GM19324 (cell line): ENCODE data around the gene HLA-DMA.

Source experiments
- ATAC-seq: cut with Tn5 transposase; IDR thresholded peaks from one replicate; pipeline ENCODE4 v1.9.1; 2021; ENCODE audit warnings: mild to moderate bottlenecking, moderate library complexity; ENCODE audit not compliant: unreplicated experiment, low FRiP score

Gene HLA-DMA

GRCh38 chr6:32935551-32936238 is 17.2 kb downstream of the HLA-DMA start:
- no peak for ATAC-seq

- ATAC-seq, result no peak
Observed at GRCh38 chr6:32933661-32934085, 19.2 kb downstream of the HLA-DMA start.

- ATAC-seq, result no peak
Observed at GRCh38 chr6:32932132-32932868, 20.6 kb downstream of the HLA-DMA start.

DNA sequence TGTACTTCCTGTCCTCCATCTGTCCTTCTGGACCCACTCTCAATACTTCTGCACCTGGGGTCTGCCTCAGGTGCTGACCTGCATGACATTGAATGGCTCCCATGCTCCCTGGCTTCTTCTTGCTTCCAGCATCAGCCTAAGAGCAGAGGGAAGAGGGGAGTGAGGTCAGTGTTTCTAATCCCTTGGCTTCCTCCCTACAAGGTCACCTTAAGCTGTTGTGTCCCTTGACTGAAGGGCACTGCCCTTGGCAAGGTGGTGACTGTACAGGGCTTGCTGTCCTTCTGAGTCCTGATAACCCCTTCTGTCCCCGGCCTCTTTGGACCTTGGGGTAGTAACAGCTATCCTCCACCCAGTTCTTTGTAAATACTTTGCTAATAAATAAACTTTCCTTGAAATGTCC is 21.7 kb downstream of the HLA-DMA start:
- ATAC-seq, result no peak

GRCh38 chr6:32922083-32922482 is 30.8 kb downstream of the HLA-DMA start:
- no peak for ATAC-seq

DNA sequence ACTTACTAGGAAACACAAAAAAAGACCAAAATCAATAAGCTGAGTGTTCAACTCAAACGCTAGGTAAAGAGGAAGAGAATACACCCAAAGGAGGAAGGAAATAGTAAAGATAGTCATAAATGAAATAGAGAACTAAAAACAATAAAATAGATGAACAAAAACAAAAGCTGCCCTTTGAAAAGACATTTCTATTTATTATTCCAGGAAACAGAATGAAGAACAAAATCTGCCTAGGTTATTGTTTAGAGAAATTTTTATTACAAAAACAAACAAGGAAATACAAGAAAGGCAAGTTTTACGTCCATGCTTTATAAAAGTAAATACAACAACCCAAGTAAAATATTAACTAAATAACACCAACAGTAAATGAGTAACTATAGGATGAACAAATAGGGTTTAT is 32.2 kb downstream of the HLA-DMA start:
- ATAC-seq, result no peak

GRCh38 chr6:32912951-32913350 is 39.9 kb downstream of the HLA-DMA start:
- no peak for ATAC-seq

DNA sequence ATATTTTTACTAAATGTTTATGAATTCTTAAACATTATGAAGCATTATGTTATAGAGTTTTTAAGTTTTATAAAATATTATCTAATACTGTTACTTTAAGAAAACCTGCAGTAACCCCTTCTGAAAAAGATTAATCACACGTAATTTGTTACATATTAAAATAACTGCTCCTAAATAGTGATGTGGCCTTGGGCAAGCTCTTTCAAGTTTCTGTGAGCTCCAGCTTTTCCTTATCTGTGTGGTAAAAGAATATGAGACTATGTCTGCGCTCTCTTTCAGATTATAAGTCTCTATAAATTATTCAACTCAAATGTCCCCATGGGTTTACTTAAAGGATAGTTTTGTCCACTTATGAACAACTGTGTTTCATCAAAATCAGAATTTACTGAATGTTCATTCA is 44.0 kb downstream of the HLA-DMA start:
- no peak for ATAC-seq

GRCh38 chr6:32906539-32906938 is 46.4 kb downstream of the HLA-DMA start:
- no peak for ATAC-seq

DNA sequence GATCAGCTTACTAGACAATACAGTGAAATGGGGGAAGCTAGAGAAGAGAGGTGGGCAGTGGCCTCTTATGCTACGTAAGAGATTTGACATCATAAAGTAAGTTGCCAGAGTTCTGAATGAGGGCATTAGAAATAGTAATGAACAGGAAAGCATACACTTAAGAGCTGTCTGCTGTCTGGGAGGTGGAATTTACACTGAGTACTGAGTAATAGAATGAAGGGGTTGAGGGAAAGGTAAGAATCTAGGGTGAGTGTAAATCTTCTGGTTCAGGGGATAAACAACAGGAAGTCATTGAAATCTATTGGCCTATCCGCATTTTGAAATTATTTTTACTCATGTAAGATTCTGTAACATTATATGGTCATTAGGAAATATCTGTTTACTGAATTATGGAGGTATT is 47.8 kb downstream of the HLA-DMA start:
- ATAC-seq, result no peak

DNA sequence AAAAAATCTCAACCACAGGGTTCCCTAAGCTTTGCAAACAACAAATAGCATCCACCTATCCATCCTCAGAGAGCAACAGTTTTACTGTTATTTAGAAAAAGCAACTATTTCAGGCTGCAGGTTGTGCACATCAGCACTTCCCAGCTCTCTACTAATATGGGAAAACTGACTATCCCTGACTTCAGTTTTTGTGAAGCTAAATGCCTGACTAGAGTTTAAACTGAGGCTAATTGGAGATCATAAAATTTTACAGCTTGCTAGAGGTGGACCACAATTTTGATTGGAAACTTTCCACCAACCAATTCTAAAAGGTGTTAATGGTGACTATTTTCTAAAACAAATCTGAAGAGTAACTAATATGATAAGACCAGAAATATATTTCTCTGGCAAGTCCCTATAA is 48.9 kb downstream of the HLA-DMA start:
- no peak for ATAC-seq
